ENCODE measurements around the gene OXTR.
A peak's percentile ranks its signal among the peaks of the same experiment; 100 is the strongest.

- TF ChIP-seq CHCHD3 (CRISPR knock-in tag; IDR thresholded peaks at IDR 0.05) (no peak), BRCA1 (CRISPR knock-in tag; IDR thresholded peaks at IDR 0.05) (no peak), MBD4 (IDR thresholded peaks at IDR 0.05; ENCODE audit: borderline replicate concordance, low read length) (no peak), ZFP37 (CRISPR knock-in tag; IDR thresholded peaks at IDR 0.05; ENCODE audit: borderline replicate concordance) (no peak), CTCF (CRISPR knock-in tag; IDR thresholded peaks at IDR 0.05) (peak; percentile 52), RFX5 (IDR thresholded peaks at IDR 0.05; ENCODE audit: low read depth, low read length) (no peak), ZBTB34 (CRISPR knock-in tag; IDR thresholded peaks at IDR 0.05) (no peak), ZSCAN9 (CRISPR knock-in tag; IDR thresholded peaks at IDR 0.05; ENCODE audit: borderline replicate concordance) (no peak)
These were observed 55.3 kb downstream of the OXTR start for GRCh38 chr3:8713901-8714759.
